IMR-90 (cell line): ENCODE results near the gene LARP4B. TPM values are rescaled to one million over a fixed set of nuclear protein-coding genes. Genes with fewer than 3 reads are reported as not detected.

ENCODE experiments used
- ATAC-seq: fragments of 200-7000 bp; cut with Tn5 transposase; 2 replicates; pipeline ENCODE4 v1.9.1; 2020; ENCODE audit warnings: low read depth, mild to moderate bottlenecking, moderate library complexity
- BruUV-seq: library from RNA; stranded (reverse); fragments of 400-500 nt; replicated peaks from 2 replicates; lab custom pipeline; 2021; lab: Mats Ljungman, UMichigan
- CTCF ChIA-PET: fragments of 300-600 bp; formaldehyde crosslinking; extraction: SDS; loops from one replicate; lab custom pipeline; 2021; ENCODE audit warnings: antibody characterized with exemption; lab: Yijun Ruan, JAX
- POLR2A ChIA-PET: fragments of 300-600 bp; sonication (Branson Sonifier 250); formaldehyde crosslinking; loops from one replicate; lab custom pipeline; 2022; ENCODE audit warnings: antibody characterized with exemption; ENCODE audit not compliant: unreplicated experiment; lab: Charles Lee
- DNase-seq: peaks from one replicate; pipeline ENCODE4 v3.0.0; 2013
- H2AFZ ChIP-seq: replicated peaks from 2 replicates; pipeline ENCODE3; 2013; ENCODE audit warnings: low read length, mild to moderate bottlenecking; ENCODE audit not compliant: poor library complexity
- H2AK5ac ChIP-seq: 2 replicates; pipeline ENCODE4 v1.6.1; 2013; ENCODE audit warnings: low read depth, low read length, inconsistent platforms
- H2AK9ac ChIP-seq: replicated peaks from 2 replicates; pipeline ENCODE3; 2013; ENCODE audit warnings: mild to moderate bottlenecking, low read depth, low read length, moderate library complexity; ENCODE audit not compliant: poor library complexity
- H2BK120ac ChIP-seq: 2 replicates; pipeline ENCODE4 v1.6.1; 2013; ENCODE audit warnings: low read depth, low read length, inconsistent platforms
- H2BK15ac ChIP-seq: 3 replicates; pipeline ENCODE4 v1.6.1; 2013; ENCODE audit warnings: low read depth, low read length, inconsistent platforms
- H2BK20ac ChIP-seq: 2 replicates; pipeline ENCODE4 v1.6.1; 2013; ENCODE audit warnings: low read depth, mild to moderate bottlenecking, inconsistent platforms, low read length, moderate library complexity
- H2BK5ac ChIP-seq: 2 replicates; pipeline ENCODE4 v1.6.1; 2013; ENCODE audit warnings: mild to moderate bottlenecking, low read depth, low read length, inconsistent platforms; ENCODE audit not compliant: poor library complexity, severe bottlenecking
- H3K14ac ChIP-seq: replicated peaks from 2 replicates; pipeline ENCODE4 v1.6.1; 2013; ENCODE audit warnings: low read depth, low read length, inconsistent platforms
- H3K18ac ChIP-seq: 2 replicates; pipeline ENCODE4 v1.6.1; 2013; ENCODE audit warnings: low read depth, low read length, control low read depth
- H3K23ac ChIP-seq: 2 replicates; pipeline ENCODE4 v1.6.1; 2013; ENCODE audit warnings: low read depth, low read length, inconsistent platforms
- H3K27ac ChIP-seq: 2 replicates; pipeline ENCODE4 v1.5.1; 2013; ENCODE audit warnings: mild to moderate bottlenecking, control low read depth, low read length; ENCODE audit not compliant: insufficient read depth
- H3K27me3 ChIP-seq: 2 replicates; pipeline ENCODE4 v1.6.1; 2013; ENCODE audit warnings: low read length; ENCODE audit not compliant: control insufficient read depth, insufficient read depth
- H3K36me3 ChIP-seq: 2 replicates; pipeline ENCODE4 v1.6.1; 2013; ENCODE audit warnings: low read length, mixed read lengths; ENCODE audit not compliant: control insufficient read depth, insufficient read depth
- H3K4ac ChIP-seq: 2 replicates; pipeline ENCODE4 v1.6.1; 2013; ENCODE audit warnings: low read depth, low read length, inconsistent platforms
- H3K4me1 ChIP-seq: 2 replicates; pipeline ENCODE4 v1.6.1; 2013; ENCODE audit warnings: low read length, mixed read lengths; ENCODE audit not compliant: control insufficient read depth, insufficient read depth
- H3K4me2 ChIP-seq: 2 replicates; pipeline ENCODE4 v1.6.1; 2013; ENCODE audit warnings: low read depth, mild to moderate bottlenecking, control low read depth, low read length, moderate library complexity
- H3K4me3 ChIP-seq: 2 replicates; pipeline ENCODE4 v1.5.1; 2013; ENCODE audit warnings: low read depth, mild to moderate bottlenecking, control low read depth, low read length, moderate library complexity; ENCODE audit not compliant: insufficient read depth
- H3K56ac ChIP-seq: 2 replicates; pipeline ENCODE4 v1.6.1; 2013; ENCODE audit warnings: low read length, inconsistent platforms; ENCODE audit not compliant: insufficient read depth; ENCODE audit errors: extremely low read depth
- H3K79me1 ChIP-seq, 2 experiments: 2 replicates each; pipeline ENCODE4 v1.6.1; 2013; ENCODE audit warnings: low read length in 2 of 2, inconsistent platforms in 1 of 2, low read depth in 1 of 2
- H3K9ac ChIP-seq: 2 replicates; pipeline ENCODE4 v1.6.1; 2013; ENCODE audit warnings: low read depth, low read length, control low read depth
- H3K9me1 ChIP-seq: 2 replicates; pipeline ENCODE4 v1.6.1; 2013; ENCODE audit warnings: low read length, inconsistent platforms; ENCODE audit not compliant: insufficient read depth
- H3K9me3 ChIP-seq: 2 replicates; pipeline ENCODE4 v1.6.1; 2013; ENCODE audit warnings: low read length; ENCODE audit not compliant: control insufficient read depth, insufficient read depth
- H4K20me1 ChIP-seq: 2 replicates; pipeline ENCODE4 v1.6.1; 2013; ENCODE audit warnings: low read length, inconsistent platforms; ENCODE audit not compliant: insufficient read depth
- H4K5ac ChIP-seq: 2 replicates; pipeline ENCODE4 v1.6.1; 2013; ENCODE audit warnings: mild to moderate bottlenecking, low read depth, low read length, control low read depth
- H4K8ac ChIP-seq, 2 experiments: 2 replicates each; pipeline ENCODE4 v1.6.1; 2013; ENCODE audit warnings: low read depth in 2 of 2, low read length in 2 of 2, control low read depth in 1 of 2, inconsistent platforms in 1 of 2
- H4K91ac ChIP-seq: 2 replicates; pipeline ENCODE4 v1.6.1; 2013; ENCODE audit warnings: low read depth, low read length, inconsistent platforms; ENCODE audit not compliant: insufficient read depth
- BHLHE40 ChIP-seq: fragments of 150-350 bp; IDR thresholded peaks from 2 replicates; pipeline ENCODE4 v1.6.1; 2016; ENCODE audit warnings: mild to moderate bottlenecking, low read depth, low read length
- CEBPB ChIP-seq: IDR thresholded peaks from 2 replicates; pipeline ENCODE4 v1.6.1; 2012; ENCODE audit warnings: low read depth, low read length, improper control_type of control experiment
- CHD1 ChIP-seq: IDR thresholded peaks from 2 replicates; pipeline ENCODE4 v1.6.1; 2012; ENCODE audit warnings: low read depth, low read length, improper control_type of control experiment
- MAFK ChIP-seq: IDR thresholded peaks from 2 replicates; pipeline ENCODE4 v1.6.1; 2012; ENCODE audit warnings: low read depth, low read length, improper control_type of control experiment
- MAZ ChIP-seq: IDR thresholded peaks from 2 replicates; pipeline ENCODE4 v1.6.1; 2012; ENCODE audit warnings: low read depth, mild to moderate bottlenecking, low read length, improper control_type of control experiment, moderate library complexity, borderline replicate concordance
- MXI1 ChIP-seq: IDR thresholded peaks from 2 replicates; pipeline ENCODE4 v1.6.1; 2012; ENCODE audit warnings: low read depth, mild to moderate bottlenecking, low read length, moderate library complexity, borderline replicate concordance
- RAD21 ChIP-seq: IDR thresholded peaks from 2 replicates; pipeline ENCODE4 v1.6.1; 2012; ENCODE audit warnings: low read length, improper control_type of control experiment
- SMC3 ChIP-seq: fragments of 150-350 bp; IDR thresholded peaks from 2 replicates; pipeline ENCODE4 v1.6.1; 2016; ENCODE audit warnings: low read depth, mild to moderate bottlenecking, antibody characterized with exemption, low read length, moderate library complexity
- WGBS, 2 experiments: methylation state at CpG; one replicate each; pipeline versions ENCODE4 v1.1.5 to v1.1.7; 2013; ENCODE audit warnings: missing lambda C conversion rate in 2 of 2; ENCODE audit not compliant: insufficient read length in 1 of 2; ENCODE audit errors: extremely low coverage in 2 of 2; 5-methylcytosine and 5-hydroxymethylcytosine counted together
- dilution Hi-C: fragments of 300-500 bp; cut with HindIII; formaldehyde crosslinking; loops from one replicate; pipeline ENCODE4 v1.14.3; 2018; ENCODE audit warnings: low sequenced_read_pairs; ENCODE audit not compliant: unreplicated experiment
- in situ Hi-C: fragments of 300-500 bp; cut with MboI; formaldehyde crosslinking; loops from 3 replicates; pipeline ENCODE4 v1.14.3; 2019; ENCODE audit warnings: low sequenced_read_pairs, inconsistent platforms, mixed read lengths
- intact Hi-C: fragments of 100-400 bp; cut with micrococcal nuclease; formaldehyde crosslinking; loops from 2 replicates; pipeline ENCODE4 v1.10.0; 2022
- polyA plus RNA-seq, 3 experiments: library from polyadenylated mRNA; depleted of rRNA; stranded (reverse); fragments of >200 nt; gene quantifications; 2 replicates each; pipeline ENCODE4 v1.2.3, GENCODE V29; 2012; ENCODE audit warnings: low replicate concordance in 1 of 3
- total RNA-seq: library from RNA; depleted of rRNA; stranded (reverse); fragments of >200 nt; gene quantifications from 2 replicates; pipeline ENCODE4 v1.2.3, GENCODE V29; 2012
- TF ChIP-seq, protein P1 (sequence below): fragments of 150-350 bp; IDR thresholded peaks from 2 replicates; pipeline ENCODE4 v1.6.1; 2017; ENCODE audit warnings: mild to moderate bottlenecking, antibody characterized with exemption, low read length, low read depth

The LARP4B gene
- total and polyA plus RNA-seq, 2 of the 4 experiments (the other 2 are of a cell fraction), result 24.3 to 25.5 TPM

- in situ Hi-C loops, result no loop called here
- intact Hi-C loops, result no loop called here
- Histone ChIP-seq H2BK15ac (no peak overlapping the region), H3K27ac (no peak overlapping the region), H3K79me1 (no peaks in the 10 kb centered on the region; a peak in 1 of 4 replicates), H2AFZ (no peak overlapping the region), H3K23ac (no peak overlapping the region), H3K18ac (no peak overlapping the region), H2AK5ac (no peak overlapping the region), H2AK9ac (no peak overlapping the region), H4K20me1 (no peaks in the 10 kb centered on the region), H3K4me1 (peaks cover 9% of the 10 kb centered on the region), H2BK120ac (no peak overlapping the region), H2BK20ac (no peak overlapping the region), H4K8ac (no peak overlapping the region), H3K14ac (no peak overlapping the region), H3K36me3 (no peaks in the 10 kb centered on the region), H3K4me3 (no peak overlapping the region), H4K91ac (no peak overlapping the region), H3K27me3 (peaks cover 2% of the 10 kb centered on the region; the same call in 1 of the 2 replicates), H3K4me2 (no peak overlapping the region), H3K9me1 (no peaks in the 10 kb centered on the region), H3K56ac (no peak overlapping the region), H2BK5ac (no peak overlapping the region), H3K9me3 (no peaks in the 10 kb centered on the region; the same call in none of the 2 replicates), H3K9ac (no peak overlapping the region), H3K4ac (no peak overlapping the region), H4K5ac (no peak overlapping the region; the same call in 1 of the 2 replicates)
- ChIA-PET CTCF (no interaction called here), POLR2A (no interaction called here)
- no TSS peak for BruUV-seq
- dilution Hi-C loops, result no loop called here
- 94% methylated on average over 5 of the region's 12 CpGs; no CpG with 5 or more reads in 1 of the 2 experiments for whole genome bisulfite sequencing, 2 experiments
- ATAC-seq (no peak), DNase-seq (no peak)
- no peak for TF ChIP-seq CHD1
- TF ChIP-seq BHLHE40, result no peak
- no peak for TF ChIP-seq CEBPB
- TF ChIP-seq SMC3, result no peak
- TF ChIP-seq MAFK, result no peak
- no peak for TF ChIP-seq MAZ
- TF ChIP-seq RAD21, result no peak
- no peak for TF ChIP-seq MXI1
- TF ChIP-seq, protein P1, sequence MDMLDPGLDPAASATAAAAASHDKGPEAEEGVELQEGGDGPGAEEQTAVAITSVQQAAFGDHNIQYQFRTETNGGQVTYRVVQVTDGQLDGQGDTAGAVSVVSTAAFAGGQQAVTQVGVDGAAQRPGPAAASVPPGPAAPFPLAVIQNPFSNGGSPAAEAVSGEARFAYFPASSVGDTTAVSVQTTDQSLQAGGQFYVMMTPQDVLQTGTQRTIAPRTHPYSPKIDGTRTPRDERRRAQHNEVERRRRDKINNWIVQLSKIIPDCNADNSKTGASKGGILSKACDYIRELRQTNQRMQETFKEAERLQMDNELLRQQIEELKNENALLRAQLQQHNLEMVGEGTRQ, result no peak
Measured at GRCh38 chr10:971613-972012, 40.1 kb upstream of the LARP4B start.
